Stimulated activated CD8-positive, alpha-beta memory T cell treated with anti-CD3 and anti-CD28 coated beads, Interleukin-4, amount 100 ng/mL, for 48 hours (primary cell): ENCODE results near the gene STAC2.
"Not testable (repeated sequence)": the region's sequence is repeated elsewhere in the genome, so short reads cannot be mapped to it uniquely, and the experiment has no call there.

Experiments
- DNase-seq: peaks from one replicate; pipeline ENCODE4 v3.0.0-alpha.2; 2020

Gene STAC2

DNA sequence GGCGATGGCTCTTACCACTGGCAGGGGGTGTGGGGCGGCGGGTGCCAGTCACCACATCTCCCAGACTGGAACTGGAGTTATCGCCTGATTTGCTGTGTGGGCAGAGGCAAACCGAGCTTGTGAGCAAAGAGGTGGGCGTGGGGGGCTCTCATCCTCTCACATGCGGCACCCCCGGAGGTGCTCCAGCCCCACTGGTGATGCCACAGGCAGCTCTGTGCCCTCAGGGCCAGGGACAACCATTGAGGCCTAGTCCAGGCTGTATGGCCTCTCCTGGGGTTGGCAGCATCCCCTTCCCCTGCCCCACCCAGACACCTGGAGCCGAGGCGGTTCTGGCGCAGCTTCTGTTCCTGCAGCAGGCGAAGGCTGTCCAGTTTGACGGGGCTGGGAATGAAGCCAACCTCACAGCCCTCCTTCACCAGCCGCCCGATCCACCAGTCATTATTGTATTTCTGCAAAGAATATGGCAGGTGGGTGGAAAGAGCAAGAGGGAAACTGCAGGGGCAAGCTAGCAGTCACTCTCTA, 39.2 kb downstream of the STAC2 start:
- no peak for DNase-seq

DNA sequence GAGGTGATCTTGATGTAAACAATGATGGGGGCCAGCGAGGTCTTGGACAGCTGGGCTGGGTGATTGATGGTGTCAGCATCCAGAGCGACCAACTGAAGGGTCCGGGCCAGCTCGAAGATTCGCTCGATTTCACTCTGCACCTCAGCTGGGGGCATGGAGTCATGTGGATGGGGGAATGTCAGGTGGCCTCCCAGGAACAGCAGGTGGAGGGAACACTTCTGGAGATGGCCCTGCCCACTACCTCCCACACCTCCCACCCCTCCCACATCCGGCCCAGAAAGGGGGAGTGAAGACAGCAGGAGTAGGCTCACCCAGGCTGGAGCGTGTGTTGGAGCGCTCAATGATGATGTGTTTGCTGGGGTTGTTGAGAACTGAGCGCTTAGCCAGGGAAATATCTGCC, 42.0 kb downstream of the STAC2 start:
- DNase-seq: no peak

DNA sequence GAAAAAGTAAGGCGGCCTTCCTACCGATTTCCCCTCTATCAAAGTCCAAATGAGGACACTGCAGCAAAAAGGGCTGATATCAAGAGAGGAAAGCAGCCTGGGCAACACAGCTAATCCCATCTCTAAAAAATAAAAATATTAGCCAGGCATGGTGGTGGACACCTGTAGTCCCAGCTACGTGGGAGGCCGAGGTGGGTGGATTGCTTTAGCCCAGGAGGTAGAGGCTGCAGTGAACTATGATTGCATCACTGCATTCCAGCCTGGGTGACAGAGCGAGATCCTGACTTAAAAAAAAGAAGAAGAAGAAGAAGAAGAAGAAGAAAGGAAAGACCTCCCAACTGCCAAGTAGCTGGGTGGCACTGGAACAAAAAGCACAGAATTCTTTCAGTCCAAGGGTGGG, 42.7 kb downstream of the STAC2 start:
- DNase-seq: no peak

DNA sequence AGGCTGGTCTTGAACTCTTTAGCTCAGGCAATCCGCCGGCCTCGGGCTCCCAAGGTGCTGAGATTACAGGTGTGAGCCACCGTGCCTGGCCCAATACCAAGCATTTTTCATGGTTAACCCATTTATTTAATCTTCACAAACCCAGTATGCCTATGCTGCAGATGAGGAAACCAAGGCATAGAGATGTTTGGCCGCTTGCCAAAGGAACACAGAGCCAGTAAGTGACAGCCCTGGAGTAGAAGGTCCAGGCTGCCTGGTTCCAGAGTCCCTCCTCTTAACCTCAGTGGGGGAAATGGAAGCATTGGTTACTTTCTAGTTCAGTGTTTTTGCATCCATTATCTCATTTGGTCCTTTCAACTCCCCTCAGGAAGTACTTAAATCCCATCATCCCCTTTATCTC, 44.4 kb downstream of the STAC2 start:
- no peak for DNase-seq

DNA sequence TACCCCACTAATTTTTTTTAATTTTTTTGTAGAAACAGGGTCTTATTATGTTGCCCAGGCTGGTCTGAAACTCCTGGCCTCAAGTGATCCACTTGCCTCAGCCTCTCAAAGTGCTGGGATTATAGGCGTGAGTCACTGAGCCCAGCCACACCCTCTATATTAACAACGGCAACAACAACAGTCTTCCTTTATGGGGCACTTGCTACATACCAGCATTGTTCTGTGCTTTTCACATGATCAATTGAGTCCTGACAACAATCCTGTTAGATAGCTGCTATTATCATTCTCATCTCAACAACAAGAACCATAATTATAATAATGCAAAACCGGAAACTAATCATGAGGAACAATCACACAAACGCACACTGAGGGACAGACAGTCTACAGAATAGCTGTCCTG, 47.2 kb downstream of the STAC2 start:
- DNase-seq: no peak

DNA sequence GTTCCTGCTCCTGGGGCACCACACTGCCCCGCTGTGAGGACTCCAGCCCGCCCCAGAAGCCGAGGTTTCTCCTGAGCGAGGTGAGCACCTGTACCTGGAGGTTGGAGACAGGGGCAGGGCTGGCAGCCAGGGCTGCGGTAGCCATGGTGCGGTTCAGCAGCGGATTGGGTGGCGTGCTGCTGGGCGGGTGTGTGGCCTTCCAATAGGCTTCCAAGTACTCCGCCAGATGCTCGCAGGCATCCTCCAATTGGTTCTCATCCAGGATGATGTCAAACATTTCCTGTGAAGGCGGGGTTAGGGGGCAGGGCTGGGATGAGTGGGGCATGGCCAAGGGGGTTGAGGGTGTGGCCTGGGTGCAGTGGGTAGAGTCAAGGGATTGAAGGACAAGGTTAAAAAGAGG, 48.5 kb downstream of the STAC2 start:
- no peak for DNase-seq

DNA sequence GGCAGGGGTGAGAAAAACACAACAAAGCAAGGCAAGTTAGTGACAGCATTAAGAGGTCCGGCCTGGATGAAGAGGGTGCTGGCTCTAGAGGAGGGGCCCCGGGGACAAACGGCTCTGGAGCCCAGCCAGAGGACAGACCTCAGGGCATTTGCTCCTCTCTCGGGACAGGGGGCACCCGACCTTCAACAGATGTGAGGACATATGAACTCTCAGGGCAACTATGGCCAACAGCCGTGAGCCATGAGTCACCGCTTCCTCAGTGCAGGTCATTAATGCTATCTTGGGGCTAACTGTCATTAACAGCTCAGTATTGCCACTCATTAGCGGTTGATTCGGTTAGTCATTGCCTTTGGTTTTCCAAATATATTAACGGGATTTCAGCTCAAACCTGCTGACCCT, 50.1 kb downstream of the STAC2 start:
- no peak for DNase-seq

DNA sequence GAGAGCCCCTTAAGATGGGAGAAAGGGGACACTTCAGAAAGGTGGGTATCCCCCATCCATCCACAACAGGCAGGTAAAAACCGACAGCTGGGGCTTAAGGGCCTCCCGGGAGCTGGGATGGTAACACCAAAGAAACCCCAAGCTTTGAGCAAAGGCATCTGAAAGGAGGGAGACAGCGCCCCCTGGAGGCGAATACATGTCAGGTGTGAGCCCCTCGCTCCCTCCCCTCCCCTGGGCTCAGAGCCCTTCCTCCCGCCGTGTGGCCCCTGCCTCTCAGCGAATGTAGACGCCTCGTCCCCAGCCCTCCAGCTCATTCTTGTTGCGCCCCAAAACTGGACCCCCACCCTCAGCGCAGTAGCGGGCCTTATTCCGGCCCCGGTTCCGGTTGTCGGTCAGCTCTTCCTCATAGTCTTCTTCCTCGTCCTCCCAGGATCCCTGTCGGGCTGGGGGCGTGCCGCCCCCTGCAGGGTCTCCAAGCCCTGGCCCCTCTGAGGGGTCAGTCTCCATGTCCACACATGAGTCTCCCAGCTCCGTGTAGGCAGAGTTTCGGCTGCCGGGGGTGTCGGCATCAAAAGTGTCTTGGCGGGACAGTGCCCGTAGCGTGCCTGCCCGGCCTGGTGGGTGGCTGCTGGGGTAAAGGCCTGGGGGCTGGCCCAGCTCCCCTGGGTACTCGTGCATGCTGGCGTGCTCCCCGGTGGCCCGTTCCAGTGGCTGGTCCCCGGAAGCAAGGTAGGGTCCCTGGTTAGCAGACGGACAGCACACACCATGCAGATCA, 50.6 kb downstream of the STAC2 start:
- DNase-seq: peak; percentile 87

DNA sequence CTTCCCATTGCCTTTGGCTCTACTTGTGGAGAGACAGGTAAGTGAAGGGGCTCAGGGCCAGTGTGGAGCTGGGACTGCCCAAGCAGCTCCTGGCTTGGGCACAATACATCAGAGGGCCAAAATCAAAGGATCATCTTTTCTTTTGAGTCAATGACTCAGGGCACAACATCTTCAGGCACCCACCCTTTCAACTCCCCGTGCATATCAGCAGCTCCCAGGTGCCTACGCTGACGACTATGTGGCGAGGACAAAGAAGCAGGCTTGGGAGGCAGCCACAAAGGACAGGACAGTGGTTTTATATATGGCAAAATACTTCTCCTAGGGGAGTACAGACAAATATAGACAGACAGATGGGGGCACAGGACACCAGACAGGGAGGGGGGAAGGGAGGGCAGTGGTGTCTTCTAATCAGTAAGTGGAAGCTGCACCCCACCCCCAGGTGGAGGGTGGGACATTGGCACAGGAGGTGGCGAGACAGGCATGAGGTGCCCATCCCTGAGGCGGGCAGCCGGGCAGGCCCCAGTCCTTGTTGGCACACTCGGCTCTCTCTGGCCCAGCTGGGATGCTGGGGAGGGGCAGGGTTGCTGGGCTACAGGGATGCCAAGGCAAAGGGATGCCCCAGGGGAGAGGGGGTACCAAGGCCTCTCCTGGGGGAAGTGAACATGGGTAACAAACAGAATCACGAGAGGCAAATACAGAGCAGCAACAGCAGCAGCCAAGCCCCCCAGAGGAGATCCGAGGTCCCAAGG, 52.0 kb downstream of the STAC2 start:
- no peak for DNase-seq

DNA sequence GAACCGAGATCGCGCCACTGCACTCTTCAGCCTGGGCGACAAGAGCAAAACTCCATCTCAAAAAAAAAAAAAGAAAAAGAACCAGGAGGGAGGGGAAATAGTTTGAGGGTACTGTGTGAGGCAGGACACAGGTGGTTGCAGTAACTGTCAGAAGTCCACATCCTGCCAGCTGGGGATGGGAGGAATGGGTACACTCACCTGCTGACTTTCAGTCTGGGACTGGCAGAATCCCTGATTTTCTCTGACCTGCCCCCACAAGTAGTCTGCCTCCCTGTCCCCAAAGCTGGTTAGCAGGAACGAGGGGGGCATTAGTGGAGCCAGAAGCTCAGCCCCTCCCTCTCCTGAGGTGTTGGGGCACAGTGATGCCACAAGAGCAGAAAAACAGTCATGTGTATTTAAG, 52.7 kb downstream of the STAC2 start:
- DNase-seq: no peak

DNA sequence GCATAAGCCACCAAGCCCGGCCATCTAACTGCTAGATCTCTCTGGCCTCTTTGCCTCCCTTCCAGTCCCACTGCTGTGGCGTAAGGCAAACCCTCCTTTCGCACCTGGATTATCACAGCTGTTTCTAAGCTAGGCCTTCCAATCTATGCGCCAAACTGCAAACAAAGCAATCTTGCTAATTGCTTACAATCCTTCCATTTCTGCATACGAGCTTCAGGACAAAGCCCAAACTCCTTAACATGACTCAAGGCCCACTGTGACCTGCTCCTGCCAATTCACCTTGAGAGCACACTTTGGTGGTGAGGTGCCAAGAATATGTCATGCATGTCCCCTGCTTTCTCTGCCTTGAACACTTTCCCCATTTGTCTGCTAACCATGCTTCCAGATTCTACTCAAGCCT, 53.8 kb downstream of the STAC2 start:
- no peak for DNase-seq

DNA sequence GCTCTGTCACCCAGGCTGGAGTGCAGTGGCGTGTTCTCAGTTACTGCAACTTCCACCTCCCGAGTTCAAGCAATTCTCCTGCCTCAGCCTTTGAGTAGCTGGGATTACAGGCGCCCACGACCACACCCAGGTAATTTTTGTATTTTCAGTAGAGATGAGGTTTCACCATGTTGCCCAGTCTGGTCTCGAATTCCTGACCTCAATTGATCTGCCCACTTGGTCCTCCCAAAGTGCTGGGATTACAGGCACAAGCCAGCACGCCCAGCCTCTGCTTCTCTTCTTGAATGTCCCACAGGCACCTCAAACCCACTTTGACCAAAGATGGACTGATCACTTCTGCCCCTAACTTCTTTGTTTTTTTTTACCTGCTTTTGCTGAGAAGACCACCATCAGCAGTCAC, 55.2 kb downstream of the STAC2 start:
- DNase-seq: no peak

DNA sequence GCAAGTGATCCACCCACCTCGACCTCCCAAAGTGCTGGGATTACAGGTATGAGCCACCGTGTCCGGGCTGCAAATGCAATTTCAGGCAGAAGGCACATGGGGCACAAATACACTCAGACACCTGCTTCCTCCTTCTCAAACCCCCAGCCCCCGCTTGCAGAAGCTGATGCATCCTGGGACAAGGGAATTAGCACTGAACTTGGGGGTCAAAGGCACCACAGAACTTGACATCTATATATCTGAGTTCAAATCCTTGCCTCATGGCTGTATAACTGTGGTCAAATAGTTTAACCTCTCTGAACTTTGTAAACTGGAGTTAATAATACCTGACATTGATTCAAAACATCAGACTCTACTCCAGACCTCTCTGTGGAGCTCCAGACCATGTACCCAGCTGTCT, 55.6 kb downstream of the STAC2 start:
- DNase-seq: no peak

DNA sequence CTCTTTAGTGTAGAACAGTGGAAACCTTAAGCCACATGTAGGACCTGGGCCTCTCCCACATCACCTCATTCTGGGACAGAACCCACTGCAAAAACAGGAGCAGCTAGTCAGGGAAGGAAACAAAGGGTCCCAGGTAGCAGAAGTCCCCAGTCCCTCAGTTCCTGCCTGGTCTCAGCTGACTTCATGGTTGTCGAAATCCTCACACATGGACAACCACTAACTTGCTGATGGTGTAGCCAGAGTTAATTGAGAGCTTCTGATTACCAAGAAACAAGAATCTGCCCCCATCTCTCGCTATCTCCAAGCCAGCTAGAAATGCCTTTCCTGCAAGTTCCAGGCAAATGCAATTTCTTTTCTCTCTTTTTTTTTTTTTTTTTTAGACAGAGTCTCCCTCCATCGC, 56.2 kb downstream of the STAC2 start:
- DNase-seq: no peak

DNA sequence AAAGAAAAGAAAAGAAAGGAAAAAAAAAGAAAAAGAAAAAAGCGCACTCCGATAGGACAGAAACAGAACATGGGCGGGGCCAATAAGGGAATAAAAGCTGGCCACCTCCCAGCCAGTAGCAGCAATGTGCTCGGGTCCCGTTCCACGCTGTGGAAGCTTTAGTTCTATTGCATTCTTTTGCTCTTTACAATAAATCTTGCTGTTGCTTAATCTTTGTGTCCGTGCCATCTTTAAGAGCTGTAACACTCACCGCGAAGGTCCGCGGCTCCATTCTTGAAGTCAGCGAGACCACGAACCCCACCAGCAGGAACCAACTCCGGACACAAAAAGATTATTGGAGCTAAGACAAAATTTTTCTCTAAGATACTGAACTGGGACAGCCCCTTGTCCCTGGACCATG, 56.6 kb downstream of the STAC2 start:
- DNase-seq: no peak

DNA sequence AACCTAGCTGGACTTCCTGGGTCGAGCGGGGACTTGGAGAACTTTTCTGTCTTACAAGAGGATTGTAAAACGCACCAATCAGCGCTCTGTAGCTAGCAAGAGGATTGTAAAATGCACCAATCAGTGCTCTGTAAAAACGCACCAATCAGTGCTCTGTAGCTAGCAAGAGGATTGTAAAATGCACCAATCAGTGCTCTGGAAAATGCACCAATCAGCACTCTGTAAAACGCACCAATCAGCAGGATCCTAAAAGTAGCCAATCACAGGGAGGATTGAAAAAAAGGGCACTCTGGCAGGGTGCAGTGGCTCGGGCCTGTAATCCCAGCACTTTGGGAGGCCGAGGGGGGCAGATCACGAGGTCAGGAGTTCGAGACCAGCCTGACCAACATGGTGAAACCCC, 57.2 kb downstream of the STAC2 start:
- DNase-seq: not testable (repeated sequence)

DNA sequence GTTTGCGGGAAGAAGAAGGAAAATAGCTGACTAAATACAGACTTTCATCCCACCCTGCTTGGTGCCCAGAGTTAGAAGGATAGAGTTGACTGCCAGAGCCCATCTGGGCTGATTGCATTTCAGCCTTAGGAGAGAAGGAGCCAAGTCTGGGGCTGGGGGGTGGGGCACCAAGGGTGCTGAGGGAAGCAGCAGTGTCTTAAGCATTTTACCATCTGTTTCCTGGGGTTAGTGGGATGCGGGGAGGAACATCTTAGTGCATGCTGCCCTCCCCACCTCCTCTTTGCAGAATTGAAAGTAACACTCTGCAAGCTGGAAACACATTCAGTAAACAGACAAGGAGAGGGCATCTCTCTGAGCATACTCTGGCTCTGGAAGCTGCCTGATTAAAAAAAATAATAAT, 58.3 kb downstream of the STAC2 start:
- DNase-seq: no peak

DNA sequence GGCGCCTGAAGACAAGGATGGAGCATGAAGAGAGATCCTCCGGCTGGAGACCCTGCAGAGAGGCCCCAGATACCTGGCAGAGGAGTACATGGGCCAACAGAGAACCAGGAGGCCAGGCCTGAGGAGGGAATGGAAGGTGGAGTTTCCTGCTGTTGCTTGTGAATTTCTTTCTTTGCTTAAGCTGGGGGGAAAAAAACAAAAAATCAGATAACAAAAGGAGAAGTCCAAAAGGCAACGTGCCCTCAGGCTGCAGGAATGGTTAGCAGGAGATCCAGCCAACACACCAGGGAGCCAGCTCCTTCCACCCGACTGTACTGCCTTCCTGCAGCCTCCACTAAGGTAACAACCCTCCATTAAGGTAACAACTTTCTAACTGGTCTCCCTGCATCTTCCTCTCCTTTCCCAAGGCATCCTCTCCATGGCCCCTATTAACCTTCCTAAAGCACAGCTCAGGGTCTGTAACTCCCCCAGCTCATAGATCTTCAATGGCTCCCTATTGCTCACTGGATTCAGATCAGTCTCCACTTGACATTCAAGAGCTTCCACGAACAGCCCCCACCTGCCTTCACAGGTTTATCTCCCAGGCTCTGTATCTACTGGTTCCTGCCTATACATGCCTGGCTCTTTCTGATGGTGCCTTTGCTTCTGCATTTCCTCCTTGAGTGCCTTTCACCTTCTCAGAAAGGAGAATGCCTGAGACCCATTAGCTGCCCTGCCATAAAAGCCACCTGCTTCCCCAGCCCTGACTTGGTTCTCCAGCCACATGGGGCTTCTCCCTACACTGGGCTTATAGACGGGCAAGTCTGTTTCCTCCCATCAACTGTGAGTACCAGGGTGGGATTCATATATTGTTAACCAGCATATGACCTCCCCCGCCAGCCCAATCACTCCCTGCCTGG, 59.1 kb downstream of the STAC2 start:
- DNase-seq: no peak

DNA sequence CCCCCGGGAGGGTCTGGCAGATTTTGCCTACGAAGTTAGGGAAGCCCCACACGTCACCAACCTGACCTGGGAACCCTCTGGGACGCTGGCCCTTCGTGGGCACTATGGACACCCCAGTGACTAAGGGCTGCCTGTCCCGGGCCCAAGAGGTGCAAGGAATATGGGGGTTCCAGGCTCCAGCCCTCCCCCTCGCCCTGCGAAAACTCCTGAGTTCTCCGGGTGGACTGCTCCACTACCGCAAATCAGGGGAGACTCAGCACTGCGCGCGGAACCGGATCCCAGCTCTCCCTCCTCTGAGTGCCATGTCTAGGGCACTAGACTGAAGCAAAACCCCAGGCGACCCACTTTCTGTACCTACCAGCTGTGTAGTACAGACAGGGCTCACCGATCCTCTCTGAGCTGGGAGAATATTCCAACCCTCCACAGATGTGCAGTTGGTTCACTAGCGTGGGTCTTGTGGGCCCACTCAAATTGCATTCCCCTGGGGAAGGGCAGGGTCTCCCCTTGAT, 59.9 kb downstream of the STAC2 start, which contains the start of gene ARL5C:
ARL5C (minus strand) TSS at position 321 of the 509 bp plus-strand sequence. CDS start 401 bp downstream, outside the sequence.
- DNase-seq: no peak

DNA sequence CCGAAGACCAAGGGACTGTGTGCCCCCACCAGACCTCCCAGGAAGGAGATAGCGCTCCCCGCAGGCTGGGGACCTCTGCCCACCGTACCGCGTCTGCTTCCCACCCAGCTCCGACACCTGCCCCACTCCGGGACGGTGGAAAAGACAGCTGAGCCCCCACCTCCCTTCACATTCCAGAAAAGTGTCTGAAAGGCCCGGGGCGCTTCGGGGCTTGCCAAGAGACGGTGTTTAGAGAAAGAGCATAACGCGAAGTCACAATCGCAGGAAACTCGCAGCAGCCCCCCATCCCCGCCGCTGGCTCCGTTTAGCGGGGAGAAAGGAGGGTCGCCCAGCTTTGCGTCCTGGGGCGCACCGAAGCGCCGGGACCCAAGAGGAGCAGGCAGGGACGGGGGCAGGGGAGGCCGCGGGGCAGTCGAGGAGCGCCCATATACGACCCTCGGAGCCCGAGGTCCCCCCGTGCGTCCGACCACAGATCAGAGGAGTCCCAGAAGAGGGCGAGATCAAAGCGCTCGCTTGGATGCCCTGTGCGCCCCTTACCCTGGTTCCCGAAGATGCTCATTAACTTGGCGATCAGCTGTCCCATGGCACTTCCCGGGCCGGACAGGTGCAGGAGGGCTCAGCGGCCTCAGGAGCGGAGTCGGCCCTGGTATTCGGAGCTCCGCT, 60.4 kb downstream of the STAC2 start:
- DNase-seq: no peak

DNA sequence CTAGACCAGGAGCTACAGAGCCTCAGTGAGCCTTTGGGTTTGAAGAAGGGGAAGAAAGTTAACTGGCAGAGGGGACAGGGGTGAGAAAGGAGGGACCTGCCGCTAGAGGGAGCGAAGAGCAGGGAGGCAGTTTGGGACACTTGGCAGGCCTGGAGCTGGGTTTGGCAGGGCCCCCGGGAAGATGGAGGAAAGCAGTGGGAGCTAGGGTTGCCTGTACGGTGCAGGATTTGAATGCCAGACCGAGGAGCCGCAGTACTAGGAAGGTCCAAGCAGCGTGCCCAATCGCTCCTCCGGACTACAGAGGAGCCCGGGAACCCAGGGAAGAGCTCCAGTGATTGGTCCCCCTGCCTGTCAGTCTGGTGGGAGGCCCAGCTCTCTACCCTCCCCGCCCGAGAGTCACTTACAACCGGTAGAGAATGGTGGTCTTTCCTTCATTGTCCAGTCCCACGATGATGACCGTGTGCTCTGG, 61.0 kb downstream of the STAC2 start:
- DNase-seq: peak; percentile 86

DNA sequence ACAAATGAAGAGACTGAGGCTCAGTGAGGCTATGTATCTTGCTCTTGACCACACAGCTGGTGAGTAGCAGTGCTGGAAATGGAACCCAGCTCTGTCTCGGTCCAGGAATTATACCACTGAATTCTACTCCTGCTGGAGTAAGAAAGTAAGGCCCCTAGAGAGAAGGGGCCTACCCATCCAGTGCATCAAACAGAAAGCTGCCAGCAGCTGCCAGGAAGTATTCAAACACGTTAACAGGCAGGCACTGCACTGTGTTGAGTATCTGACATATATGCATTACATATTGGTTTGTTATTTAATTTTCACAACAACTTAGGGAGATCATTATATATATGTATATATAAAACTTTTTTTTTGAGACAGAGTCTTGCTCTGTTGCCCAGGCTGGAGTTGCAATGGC, 63.8 kb downstream of the STAC2 start:
- DNase-seq: no peak
